Activated CD4-positive, alpha-beta T cell treated with anti-CD3 and anti-CD28 coated beads, Interleukin-2, Interleukin-6, amounts not matched to agents 100 ng/mL and 50 ng/mL, durations not matched to agents 16 hours and 8 hours (primary cell): ENCODE results near the gene RAB3GAP2.
A peak's percentile ranks its signal among the peaks of the same experiment; 100 is the strongest.
"Not testable (repeated sequence)": the region's sequence is repeated elsewhere in the genome, so short reads cannot be mapped to it uniquely, and the experiment has no call there.

Source experiments
- DNase-seq: peaks from one replicate; pipeline ENCODE4 v3.0.0-alpha.2; 2020

RAB3GAP2 gene

GRCh38 chr1:220233927-220234326, 38.3 kb downstream of the RAB3GAP2 start:
- DNase-seq = no peak

- DNase-seq = no peak
Measured at GRCh38 chr1:220229771-220230170, 42.5 kb downstream of the RAB3GAP2 start.

GRCh38 chr1:220227393-220227792, 44.9 kb downstream of the RAB3GAP2 start:
- no peak for DNase-seq

GRCh38 chr1:220226752-220227151, 45.5 kb downstream of the RAB3GAP2 start:
- DNase-seq = no peak

GRCh38 chr1:220225957-220226356, 46.3 kb downstream of the RAB3GAP2 start:
- no peak for DNase-seq

GRCh38 chr1:220224611-220225124, 47.6 kb downstream of the RAB3GAP2 start:
- DNase-seq = no peak

- peak; percentile 70 for DNase-seq
Measured at GRCh38 chr1:220224033-220224432, 48.2 kb downstream of the RAB3GAP2 start.

GRCh38 chr1:220222939-220223338, 49.3 kb downstream of the RAB3GAP2 start:
- DNase-seq = no peak

- no peak for DNase-seq
Measured at GRCh38 chr1:220221670-220222069, 50.6 kb downstream of the RAB3GAP2 start.

GRCh38 chr1:220221269-220221668, 51.0 kb downstream of the RAB3GAP2 start:
- DNase-seq = no peak

- DNase-seq = not testable (repeated sequence)
Measured at GRCh38 chr1:220220699-220221040, 51.6 kb downstream of the RAB3GAP2 start.

- DNase-seq = no peak
Measured at GRCh38 chr1:220219865-220220698, 52.2 kb downstream of the RAB3GAP2 start.

- DNase-seq = no peak
Measured at GRCh38 chr1:220219136-220219442, 53.2 kb downstream of the RAB3GAP2 start.

- peak; percentile 49 for DNase-seq
Measured at GRCh38 chr1:220218397-220219135, 53.7 kb downstream of the RAB3GAP2 start.

GRCh38 chr1:220217383-220217988, 54.8 kb downstream of the RAB3GAP2 start:
- DNase-seq = no peak

- no peak for DNase-seq
Measured at GRCh38 chr1:220213382-220213983, 58.8 kb downstream of the RAB3GAP2 start.

- DNase-seq = no peak
Measured at GRCh38 chr1:220207411-220207810, 64.8 kb downstream of the RAB3GAP2 start.

GRCh38 chr1:220204758-220205157, 67.5 kb downstream of the RAB3GAP2 start:
- not testable (repeated sequence) for DNase-seq

GRCh38 chr1:220203816-220204215, 68.4 kb downstream of the RAB3GAP2 start:
- no peak for DNase-seq

GRCh38 chr1:220198186-220199005, 73.9 kb downstream of the RAB3GAP2 start:
- DNase-seq = no peak

- DNase-seq = no peak
Measured at GRCh38 chr1:220195701-220196100, 76.6 kb downstream of the RAB3GAP2 start.

- peak; percentile 9 for DNase-seq
Measured at GRCh38 chr1:220189750-220190347, 82.4 kb downstream of the RAB3GAP2 start.
